ENCODE data around the gene P2RY14.

Gene P2RY14

DNA sequence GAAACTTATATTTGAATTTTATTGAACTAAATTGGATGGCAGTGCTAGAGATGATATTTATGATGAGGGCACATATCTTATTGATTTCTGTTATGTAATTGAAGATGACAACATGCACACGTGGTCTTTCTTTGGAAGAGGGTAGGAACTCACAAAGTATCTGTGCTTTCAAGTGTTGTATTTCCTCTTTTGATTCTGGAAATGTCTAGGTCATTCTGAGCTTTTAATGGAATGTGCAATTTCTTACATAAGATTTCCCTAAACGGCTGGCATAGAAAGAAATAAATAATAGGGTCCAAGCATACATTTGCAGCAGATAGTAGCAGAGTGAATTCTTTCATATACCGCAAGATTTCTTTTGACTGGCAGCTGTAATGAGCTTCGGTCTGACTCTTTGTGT lies 65.2 kb downstream of the P2RY14 start:
- no peak for DNase-seq

GRCh38 chr3:151210676-151211381 lies 67.5 kb downstream of the P2RY14 start:
- DNase-seq = no peak

GRCh38 chr3:151209654-151210053 lies 68.7 kb downstream of the P2RY14 start:
- DNase-seq = no peak

- peak; percentile 59 for DNase-seq
Observed at GRCh38 chr3:151206201-151206600, 72.1 kb downstream of the P2RY14 start.

DNA sequence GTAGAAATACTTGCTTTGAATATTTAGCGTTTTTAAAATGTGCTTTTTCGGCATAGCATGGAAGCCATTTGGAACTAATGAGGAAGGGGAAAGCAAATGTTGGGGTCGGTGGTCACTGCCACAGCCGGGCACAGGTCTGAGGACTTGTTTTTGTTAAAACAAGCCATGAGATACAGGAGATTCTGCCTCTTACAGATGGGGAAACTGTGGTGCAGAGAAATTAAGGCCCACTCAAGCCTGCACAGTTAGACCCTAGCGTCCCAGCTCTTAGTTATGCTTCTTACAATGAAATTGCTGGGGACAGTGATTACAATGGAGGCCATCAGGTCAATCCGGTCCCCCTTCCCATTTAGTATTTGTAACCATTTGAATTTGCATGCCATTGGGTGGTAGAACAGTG lies 72.9 kb downstream of the P2RY14 start:
- no peak for DNase-seq

GRCh38 chr3:151204530-151205402 lies 73.6 kb downstream of the P2RY14 start:
- peak; percentile 70 for DNase-seq

DNA sequence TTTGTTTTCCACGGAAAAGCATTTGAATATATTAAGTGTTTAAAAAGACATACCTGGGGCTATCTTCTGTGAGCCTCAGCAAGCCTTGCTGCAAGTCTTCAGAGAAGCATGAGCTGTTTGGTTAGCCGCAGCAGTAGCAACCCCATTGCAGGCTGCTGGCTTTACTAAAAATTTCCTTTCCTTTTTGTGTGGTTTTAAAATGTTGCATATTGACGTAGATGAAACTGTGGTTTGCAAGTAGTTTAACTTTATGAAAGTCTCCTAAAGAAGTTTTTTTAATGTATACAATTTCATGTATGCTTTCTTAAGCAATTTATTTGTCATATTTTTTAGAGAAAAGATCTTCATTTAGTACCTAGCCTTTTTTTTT lies 75.3 kb downstream of the P2RY14 start, which contains the start of gene GPR171:
Gene GPR171 (minus strand): TSS at position 166 of the 370 bp plus-strand sequence. CDS start 3,830 bp downstream, outside the sequence.
- DNase-seq = peak; percentile 93

DNA sequence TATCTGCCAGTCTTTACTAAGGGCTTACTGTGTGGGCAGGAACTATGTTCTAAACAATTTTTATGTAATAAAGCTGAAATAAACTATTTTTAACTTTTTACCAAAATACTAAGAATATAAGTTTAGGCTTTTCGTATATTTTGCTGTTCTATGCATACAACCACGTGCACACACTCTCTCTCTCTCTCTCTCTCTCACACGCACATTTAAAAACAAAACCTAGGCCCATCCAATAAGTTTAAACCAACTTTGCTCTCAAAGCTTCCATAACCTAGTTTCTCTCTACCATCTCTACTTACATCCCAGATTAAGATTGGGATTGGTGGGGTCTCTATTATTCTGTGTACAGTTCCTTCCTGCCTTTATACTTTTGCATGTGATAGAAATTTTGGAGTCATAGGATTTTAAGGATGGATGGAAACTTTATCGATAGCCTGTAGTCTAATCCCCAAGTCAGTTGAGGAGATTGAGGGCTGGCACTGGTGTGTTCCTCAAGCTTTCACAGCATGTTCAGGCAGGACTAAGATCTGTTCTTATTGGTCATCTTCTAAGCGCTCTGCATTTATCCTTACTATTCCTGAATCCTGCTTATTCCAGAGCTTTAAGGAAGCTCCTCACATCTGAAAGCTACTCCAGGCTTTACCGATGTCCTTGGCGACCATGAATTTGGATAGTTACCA lies 77.2 kb downstream of the P2RY14 start:
- no peak for DNase-seq

- DNase-seq = no peak
Observed at GRCh38 chr3:151200586-151200985, 77.8 kb downstream of the P2RY14 start.

GRCh38 chr3:151199554-151200438 lies 78.5 kb downstream of the P2RY14 start:
- peak; percentile 56 for DNase-seq

DNA sequence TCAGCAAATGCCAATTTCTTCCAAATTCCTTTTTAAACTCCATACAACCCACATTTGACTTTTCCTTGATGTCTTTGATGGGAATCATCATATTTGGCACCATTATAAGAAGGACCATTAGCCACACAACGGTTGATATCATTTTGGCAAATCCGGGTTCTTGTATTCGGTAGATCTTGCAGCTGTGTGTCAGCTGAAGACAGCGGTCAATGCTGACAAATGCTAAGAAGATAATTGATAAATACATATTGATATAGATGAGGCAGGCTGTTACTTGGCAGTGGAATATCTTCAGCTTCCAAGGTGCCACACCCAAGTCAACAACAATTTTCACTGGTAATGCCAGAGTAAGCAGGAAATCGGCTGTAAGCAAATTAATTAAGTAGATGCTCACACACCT lies 79.5 kb downstream of the P2RY14 start:
- DNase-seq = no peak

- no peak for DNase-seq
Observed at GRCh38 chr3:151197981-151198767, 80.2 kb downstream of the P2RY14 start.

DNA sequence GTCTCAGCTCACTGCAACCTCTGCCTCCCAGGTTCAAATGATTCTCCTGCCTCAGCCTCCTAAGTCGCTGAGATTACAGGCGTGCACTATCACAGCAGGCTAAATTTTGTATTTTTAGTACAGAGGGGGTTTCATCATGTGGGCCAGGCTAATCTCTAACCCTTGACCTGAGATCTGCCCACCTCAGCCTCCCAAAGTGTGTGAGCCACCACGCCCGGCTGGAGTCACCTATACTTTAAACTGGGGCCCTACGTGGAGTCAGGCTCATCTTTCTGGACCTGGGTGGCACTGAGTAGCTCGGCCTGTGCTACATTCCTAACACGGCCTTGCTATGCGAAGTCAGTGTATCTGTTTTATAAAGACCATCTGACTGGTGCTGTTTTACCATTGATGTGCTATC lies 81.1 kb downstream of the P2RY14 start:
- DNase-seq = no peak

- no peak for DNase-seq
Observed at GRCh38 chr3:151196434-151196833, 81.9 kb downstream of the P2RY14 start.

DNA sequence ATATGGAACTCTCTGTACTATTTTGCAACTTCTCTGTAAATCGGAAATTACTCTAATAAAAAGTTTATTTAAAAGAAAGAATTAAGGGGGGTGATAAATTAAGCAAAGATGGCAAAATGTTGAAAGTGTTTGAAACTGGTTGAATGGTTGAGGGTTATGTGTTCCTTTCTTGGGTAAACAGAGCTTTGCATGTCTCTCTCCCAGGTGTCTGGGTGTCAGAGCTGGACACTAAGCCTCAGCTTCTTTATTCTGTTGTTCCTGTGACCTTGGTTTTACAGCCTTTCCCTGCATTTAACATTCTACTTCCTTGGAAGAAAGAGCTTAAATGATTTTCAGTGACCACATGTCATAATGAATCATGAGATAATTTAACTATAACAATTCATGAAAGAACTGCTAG lies 82.5 kb downstream of the P2RY14 start:
- no peak for DNase-seq

GRCh38 chr3:151192545-151192944 lies 85.8 kb downstream of the P2RY14 start:
- no peak for DNase-seq

GRCh38 chr3:151191095-151191494 lies 87.2 kb downstream of the P2RY14 start:
- no peak for DNase-seq

DNA sequence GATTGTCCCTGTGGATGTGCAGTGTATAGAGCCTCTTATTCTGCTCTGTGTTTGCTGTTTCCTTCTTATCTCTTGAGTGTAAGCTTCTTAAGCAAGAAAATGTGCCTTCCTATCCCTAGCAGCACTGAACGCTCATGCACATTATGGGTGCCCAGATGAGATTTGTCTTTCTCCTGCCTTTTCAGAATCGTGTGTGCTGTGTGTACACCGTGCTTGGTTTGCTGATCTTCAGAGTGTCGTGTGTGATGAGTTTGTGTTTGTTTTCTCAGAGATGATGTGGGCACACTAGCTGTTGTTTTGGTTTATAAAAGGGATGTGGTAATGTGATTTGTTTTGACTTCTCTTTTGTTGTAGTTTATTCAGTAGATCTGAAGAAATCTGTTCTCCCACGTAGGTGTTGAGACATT lies 95.1 kb downstream of the P2RY14 start:
- DNase-seq = no peak

GRCh38 chr3:151182349-151183079 lies 95.8 kb downstream of the P2RY14 start:
- no peak for DNase-seq

GRCh38 chr3:151178208-151178845 lies 100.0 kb downstream of the P2RY14 start:
- DNase-seq = no peak

All from activated CD4-positive, alpha-beta T cell treated with anti-CD3 and anti-CD28 coated beads, Interleukin-2, amount 50 U/mL, for 16 hours (primary cell).